DOHH2 (cell line): ENCODE data around the gene DNMBP.

Experiments used
- CTCF ChIP-seq: fragments of 200-600 bp; sonication (generic); IDR thresholded peaks from one replicate; pipeline ENCODE4 v1.5.1; 2014; ENCODE audit warnings: antibody characterized with exemption, mild to moderate bottlenecking, low read depth, low read length; ENCODE audit not compliant: poor library complexity, severe bottlenecking
- EZH2phosphoT487 ChIP-seq: fragments of 200-600 bp; sonication (generic); IDR thresholded peaks from 2 replicates; pipeline ENCODE4 v1.6.1; 2017; ENCODE audit warnings: borderline replicate concordance, mild to moderate bottlenecking, antibody characterized with exemption, low read length, moderate library complexity, mixed read lengths

DNA sequence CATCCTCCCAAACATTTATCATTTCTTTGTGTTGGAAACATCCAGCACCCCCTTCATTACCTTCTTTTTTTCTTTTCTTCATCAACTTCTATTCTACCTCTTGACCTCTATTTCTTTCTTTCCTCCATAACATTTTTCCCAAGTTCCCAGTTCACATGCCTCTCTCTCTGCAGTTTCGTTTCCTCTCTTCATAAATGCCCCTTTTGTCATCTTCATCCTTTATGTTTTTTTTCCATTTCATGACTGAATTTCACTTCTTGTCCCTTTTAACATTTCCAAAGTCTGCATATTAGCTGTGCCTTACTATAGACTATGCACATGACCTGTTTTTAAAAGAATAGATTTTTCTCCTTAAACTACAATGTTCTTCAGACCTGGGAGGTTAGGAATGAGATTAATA, 48.2 kb upstream of the DNMBP start:
- TF ChIP-seq CTCF, result no peak
- no peak for TF ChIP-seq EZH2phosphoT487
